CD14-positive monocyte (primary cell): Measurements from ENCODE around the gene DSP. TPM values are rescaled to one million over a fixed set of nuclear protein-coding genes. Genes with fewer than 3 reads are reported as not detected.

ENCODE experiments used
- DNase-seq, 3 donors: peaks; one replicate each; pipeline ENCODE4 v3.0.0-alpha.2; 2011 to 2022
- H2AFZ ChIP-seq: 2 replicates; pipeline ENCODE4 v1.6.0; 2012; ENCODE audit warnings: mild to moderate bottlenecking, low read depth, low read length, inconsistent platforms; ENCODE audit not compliant: insufficient read depth, poor library complexity, severe bottlenecking
- H3K27ac ChIP-seq, 2 donors: 1 replicate in 1 of 2; 2 replicates in 1 of 2; pipeline ENCODE4 v1.5.1; 2012 to 2013; ENCODE audit warnings: low read length in 2 of 2, control low read depth in 1 of 2, inconsistent platforms in 1 of 2, low read depth in 1 of 2, mild to moderate bottlenecking in 1 of 2
- H3K27me3 ChIP-seq, 2 donors: one replicate each; pipeline versions ENCODE4 v1.6.0 to v1.6.1; 2011 to 2013; ENCODE audit warnings: low read length in 2 of 2; ENCODE audit not compliant: control insufficient read depth in 2 of 2, insufficient read depth in 2 of 2
- H3K36me3 ChIP-seq, 2 donors: replicated peaks in 1 of 2; 1 replicate in 1 of 2; 2 replicates in 1 of 2; pipeline versions ENCODE4 v1.5.1 to v1.6.1; 2012 to 2013; ENCODE audit warnings: low read length in 2 of 2, control low read depth in 1 of 2, inconsistent platforms in 1 of 2, mild to moderate bottlenecking in 1 of 2; ENCODE audit not compliant: insufficient read depth in 2 of 2, control insufficient read depth in 1 of 2
- H3K4me1 ChIP-seq, 2 donors: 1 replicate in 1 of 2; 2 replicates in 1 of 2; pipeline versions ENCODE4 v1.5.1 to v1.6.1; 2012 to 2013; ENCODE audit warnings: low read length in 2 of 2, control low read depth in 1 of 2, inconsistent platforms in 1 of 2, mild to moderate bottlenecking in 1 of 2, moderate library complexity in 1 of 2; ENCODE audit not compliant: insufficient read depth in 2 of 2, control insufficient read depth in 1 of 2
- H3K4me2 ChIP-seq: replicated peaks from 2 replicates; pipeline ENCODE3; 2012; ENCODE audit warnings: low read length, moderate library complexity, mild to moderate bottlenecking; ENCODE audit not compliant: poor library complexity, severe bottlenecking; ENCODE audit errors: extremely low read depth
- H3K4me3 ChIP-seq, 3 experiments: fragments of 200-600 bp in 1 of 3; sonication (generic) in 1 of 3; replicated peaks in 1 of 3; 1 replicate in 2 of 3; 2 replicates in 1 of 3; pipeline ENCODE4 v1.5.1; 2011 to 2013; ENCODE audit warnings: low read length in 3 of 3, mild to moderate bottlenecking in 3 of 3, control low read depth in 2 of 3, low read depth in 2 of 3, inconsistent platforms in 1 of 3, moderate library complexity in 1 of 3
- H3K79me2 ChIP-seq: 2 replicates; pipeline ENCODE4 v1.6.0; 2012; ENCODE audit warnings: mild to moderate bottlenecking, control low read depth, inconsistent platforms, low read length, moderate library complexity; ENCODE audit not compliant: insufficient read depth
- H3K9ac ChIP-seq: 2 replicates; pipeline ENCODE4 v1.6.0; 2017; ENCODE audit warnings: low read length, mild to moderate bottlenecking; ENCODE audit not compliant: insufficient read depth, poor library complexity, severe bottlenecking
- H3K9me3 ChIP-seq, 2 donors: replicated peaks in 1 of 2; 1 replicate in 1 of 2; 2 replicates in 1 of 2; pipeline versions ENCODE4 v1.5.1 to v1.6.1; 2012 to 2013; ENCODE audit warnings: low read length in 2 of 2, control low read depth in 1 of 2; ENCODE audit not compliant: control insufficient read depth in 1 of 2, insufficient read depth in 1 of 2
- H4K20me1 ChIP-seq: 2 replicates; pipeline ENCODE4 v1.6.0; 2012; ENCODE audit warnings: mild to moderate bottlenecking, low read length, control low read depth, moderate library complexity; ENCODE audit not compliant: insufficient read depth
- H3K27ac Mint-ChIP-seq, 7 donors: one replicate each; pipeline ENCODE4 v1.8.0; 2020; ENCODE audit warnings: mild to moderate bottlenecking in 7 of 7, mixed read lengths in 7 of 7, moderate library complexity in 6 of 7, inconsistent platforms in 2 of 7
- H3K27me3 Mint-ChIP-seq, 3 donors: one replicate each; pipeline ENCODE4 v1.8.0; 2021 to 2022; ENCODE audit warnings: low read depth in 3 of 3, mild to moderate bottlenecking in 3 of 3, mixed read lengths in 3 of 3, moderate library complexity in 3 of 3, inconsistent platforms in 1 of 3
- H3K36me3 Mint-ChIP-seq, 2 donors: one replicate each; pipeline ENCODE4 v1.8.0; 2020; ENCODE audit warnings: mixed read lengths in 2 of 2, inconsistent platforms in 1 of 2, mild to moderate bottlenecking in 1 of 2
- H3K4me1 Mint-ChIP-seq: one replicate; pipeline ENCODE4 v1.8.0; 2020; ENCODE audit warnings: mild to moderate bottlenecking, mixed read lengths
- H3K4me3 Mint-ChIP-seq, 2 donors: one replicate each; pipeline ENCODE4 v1.8.0; 2020; ENCODE audit warnings: mild to moderate bottlenecking in 2 of 2, mixed read lengths in 2 of 2, moderate library complexity in 1 of 2
- H3K9me3 Mint-ChIP-seq, 7 donors: one replicate each; pipeline ENCODE4 v1.8.0; 2020 to 2022; ENCODE audit warnings: mixed read lengths in 7 of 7, mild to moderate bottlenecking in 6 of 7, moderate library complexity in 6 of 7, inconsistent platforms in 2 of 7
- CTCF ChIP-seq: fragments of 200-600 bp; IDR thresholded peaks from one replicate; pipeline ENCODE4 v1.8.0; 2022; ENCODE audit warnings: antibody characterized with exemption, mild to moderate bottlenecking
- WGBS: methylation state at CpG from one replicate; pipeline ENCODE4 v1.1.5; 2013; ENCODE audit warnings: missing lambda C conversion rate; ENCODE audit not compliant: insufficient coverage; 5-methylcytosine and 5-hydroxymethylcytosine counted together
- intact Hi-C, 2 donors: fragments of 100-400 bp; cut with micrococcal nuclease; formaldehyde crosslinking; loops; one replicate each; pipeline versions ENCODE4 v1.15.0 to v1.15.1; 2023
- polyA plus RNA-seq, 3 donors: library from polyadenylated mRNA; depleted of rRNA in 1 of 3; unstranded in 2 of 3; stranded (reverse) in 1 of 3; fragments of 300-500 nt in 2 of 3; fragments of >200 nt in 1 of 3; fragmentation: Illumina TruSeq in 2 of 3; gene quantifications; 1 replicate in 2 of 3; 2 replicates in 1 of 3; pipeline ENCODE4 v1.2.3, GENCODE V29; 2012 to 2021

Gene DSP
- polyA plus RNA-seq, 3 donors: not detected

- DNase-seq: peak; percentile 18 to 34 (median 20)
- H3K4me3 Mint-ChIP-seq: peak overlapping the region; percentile 99 to 100
- H3K4me1 Mint-ChIP-seq: peaks cover 32% of the 10 kb centered on the region
- peaks cover 23 to 27% of the 10 kb centered on the region in 2 donors for H3K4me1 ChIP-seq
- no peak for TF ChIP-seq CTCF
- intact Hi-C loops: no loop called here
- peaks cover 29% of the 10 kb centered on the region in 2 donors for H3K36me3 ChIP-seq
- peaks cover 21% of the 10 kb centered on the region for H4K20me1 ChIP-seq
- H3K36me3 Mint-ChIP-seq: peaks cover 15 to 21% of the 10 kb centered on the region in 2 donors
- H3K27me3 Mint-ChIP-seq: peaks cover 0 to 3% (median 0%) of the 10 kb centered on the region in 3 donors
- peak overlapping the region; percentile 86 to 93 (median 90) for H3K4me3 ChIP-seq
- H3K9me3 ChIP-seq: no peaks in the 10 kb centered on the region
- H2AFZ ChIP-seq: peak overlapping the region; percentile 98
- H3K9ac ChIP-seq: peak overlapping the region; percentile 90
- H3K9me3 Mint-ChIP-seq: peaks cover 0 to 1% (median 0%) of the 10 kb centered on the region in 7 donors
- H3K27ac ChIP-seq: peak overlapping the region; percentile 46 to 82
- H3K4me2 ChIP-seq: peak overlapping the region; percentile 90
- WGBS: 16% methylated on average over 7 of the region's 10 CpGs
- no peaks in the 10 kb centered on the region for H3K27me3 ChIP-seq
- peak overlapping the region; percentile 62 to 96 (median 86) for H3K27ac Mint-ChIP-seq
- H3K79me2 ChIP-seq: peaks cover 39% of the 10 kb centered on the region
Observed at GRCh38 chr6:7590918-7591302, 49.4 kb downstream of the DSP start.

GRCh38 chr6:7591770-7592169 lies 50.3 kb downstream of the DSP start:
- H3K4me3 ChIP-seq: no peak overlapping the region
- H3K27ac Mint-ChIP-seq: no peak overlapping the region
- peaks cover 24 to 29% of the 10 kb centered on the region in 2 donors for H3K36me3 Mint-ChIP-seq
- no peak overlapping the region for H3K4me3 Mint-ChIP-seq
- no peaks in the 10 kb centered on the region for H3K27me3 ChIP-seq
- H2AFZ ChIP-seq: no peak overlapping the region
- H3K9me3 ChIP-seq: no peaks in the 10 kb centered on the region
- intact Hi-C loops: no loop called here
- WGBS: 100% methylated on average over 5 of the region's 5 CpGs
- H3K27ac ChIP-seq: no peak overlapping the region
- no peak for DNase-seq
- TF ChIP-seq CTCF: no peak
- H3K36me3 ChIP-seq: peaks cover 37 to 38% of the 10 kb centered on the region in 2 donors
- no peak overlapping the region for H3K9ac ChIP-seq
- peaks cover 21% of the 10 kb centered on the region for H4K20me1 ChIP-seq
- H3K79me2 ChIP-seq: peaks cover 39% of the 10 kb centered on the region
- peaks cover 32% of the 10 kb centered on the region for H3K4me1 Mint-ChIP-seq
- peaks cover 23 to 27% of the 10 kb centered on the region in 2 donors for H3K4me1 ChIP-seq
- peaks cover 0 to 1% (median 0%) of the 10 kb centered on the region in 3 donors for H3K27me3 Mint-ChIP-seq
- H3K4me2 ChIP-seq: peak overlapping the region; percentile 23
- peaks cover 0 to 1% (median 0%) of the 10 kb centered on the region in 7 donors for H3K9me3 Mint-ChIP-seq
